Loucy (cell line): ENCODE results near the gene PNLIPRP1.

Experiments
- CTCF ChIP-seq: fragments of 200-600 bp; sonication (generic); conservative IDR thresholded peaks from 2 replicates; pipeline ENCODE4 v1.5.1; 2014; ENCODE audit warnings: mild to moderate bottlenecking, antibody characterized with exemption, low read length
- EZH2phosphoT487 ChIP-seq: fragments of 200-600 bp; IDR thresholded peaks from 2 replicates; pipeline ENCODE4 v1.6.1; 2018; ENCODE audit warnings: antibody characterized with exemption, mild to moderate bottlenecking, moderate library complexity, borderline replicate concordance

- no peak for TF ChIP-seq EZH2phosphoT487
- TF ChIP-seq CTCF, result no peak
These were observed 67.2 kb downstream of the PNLIPRP1 start for GRCh38 chr10:116657863-116658551.
